HG03575 (cell line): ENCODE results near the gene MUC5B.
"Not testable (repeated sequence)": the region's sequence is repeated elsewhere in the genome, so short reads cannot be mapped to it uniquely, and the experiment has no call there.

Experiments
- ATAC-seq: cut with Tn5 transposase; IDR thresholded peaks from one replicate; pipeline ENCODE4 v1.9.1; 2021; ENCODE audit not compliant: unreplicated experiment, insufficient number of reproducible peaks, low FRiP score; ENCODE audit errors: extremely low read depth

Gene MUC5B

GRCh38 chr11:1239596-1240205, 16.8 kb downstream of the MUC5B start:
- no peak for ATAC-seq

GRCh38 chr11:1240771-1241170, 17.9 kb downstream of the MUC5B start:
- no peak for ATAC-seq

- no peak for ATAC-seq
Observed at GRCh38 chr11:1241706-1242105, 18.8 kb downstream of the MUC5B start.

- ATAC-seq, result no peak
Observed at GRCh38 chr11:1242289-1242688, 19.4 kb downstream of the MUC5B start.

GRCh38 chr11:1242751-1243150, 19.9 kb downstream of the MUC5B start:
- not testable (repeated sequence) for ATAC-seq

- not testable (repeated sequence) for ATAC-seq
Observed at GRCh38 chr11:1243521-1243920, 20.7 kb downstream of the MUC5B start.

GRCh38 chr11:1244557-1244956, 21.7 kb downstream of the MUC5B start:
- ATAC-seq, result not testable (repeated sequence)

- ATAC-seq, result not testable (repeated sequence)
Observed at GRCh38 chr11:1245717-1246116, 22.9 kb downstream of the MUC5B start.

- not testable (repeated sequence) for ATAC-seq
Observed at GRCh38 chr11:1246301-1246700, 23.4 kb downstream of the MUC5B start.

GRCh38 chr11:1247026-1247425, 24.2 kb downstream of the MUC5B start:
- ATAC-seq, result not testable (repeated sequence)

- not testable (repeated sequence) for ATAC-seq
Observed at GRCh38 chr11:1248951-1249350, 26.1 kb downstream of the MUC5B start.

- not testable (repeated sequence) for ATAC-seq
Observed at GRCh38 chr11:1250411-1250810, 27.5 kb downstream of the MUC5B start.

GRCh38 chr11:1251236-1251770, 28.4 kb downstream of the MUC5B start:
- no peak for ATAC-seq

GRCh38 chr11:1252371-1253102, 29.7 kb downstream of the MUC5B start:
- ATAC-seq, result no peak

- ATAC-seq, result no peak
Observed at GRCh38 chr11:1253103-1253485, 30.2 kb downstream of the MUC5B start.

GRCh38 chr11:1254086-1254648, 31.3 kb downstream of the MUC5B start:
- no peak for ATAC-seq

- no peak for ATAC-seq
Observed at GRCh38 chr11:1254733-1255132, 31.9 kb downstream of the MUC5B start.

- no peak for ATAC-seq
Observed at GRCh38 chr11:1255151-1255550, 32.3 kb downstream of the MUC5B start.

- no peak for ATAC-seq
Observed at GRCh38 chr11:1256257-1257045, 33.6 kb downstream of the MUC5B start.
